Femur (tissue), 1 donor: Measurements from ENCODE around the gene C12orf56.
"Not testable (repeated sequence)": the region's sequence is repeated elsewhere in the genome, so short reads cannot be mapped to it uniquely, and the experiment has no call there.

ENCODE experiments used
- DNase-seq: peaks from one replicate; pipeline ENCODE4 v3.0.0-alpha.2; 2017

C12orf56 gene

GRCh38 chr12:64385019-64385418 is 5.5 kb downstream of the C12orf56 start:
- DNase-seq = no peak

GRCh38 chr12:64383675-64384074 is 6.9 kb downstream of the C12orf56 start:
- DNase-seq = no peak

GRCh38 chr12:64362721-64363305 is 27.7 kb downstream of the C12orf56 start:
- DNase-seq = no peak

- not testable (repeated sequence) for DNase-seq
Observed at GRCh38 chr12:64361173-64361572, 29.4 kb downstream of the C12orf56 start.

- DNase-seq = not testable (repeated sequence)
Observed at GRCh38 chr12:64356209-64356608, 34.3 kb downstream of the C12orf56 start.

GRCh38 chr12:64352181-64352580 is 38.4 kb downstream of the C12orf56 start:
- DNase-seq = no peak

- no peak for DNase-seq
Observed at GRCh38 chr12:64351265-64351664, 39.3 kb downstream of the C12orf56 start.

GRCh38 chr12:64347630-64348029 is 42.9 kb downstream of the C12orf56 start:
- DNase-seq = no peak

- DNase-seq = not testable (repeated sequence)
Observed at GRCh38 chr12:64344631-64345030, 45.9 kb downstream of the C12orf56 start.

- DNase-seq = not testable (repeated sequence)
Observed at GRCh38 chr12:64340546-64340945, 50.0 kb downstream of the C12orf56 start.

GRCh38 chr12:64335886-64336466 is 54.6 kb downstream of the C12orf56 start:
- DNase-seq = no peak

- DNase-seq = no peak
Observed at GRCh38 chr12:64332938-64333337, 57.6 kb downstream of the C12orf56 start.

- DNase-seq = no peak
Observed at GRCh38 chr12:64332296-64332695, 58.3 kb downstream of the C12orf56 start.

GRCh38 chr12:64329031-64329710 is 61.4 kb downstream of the C12orf56 start:
- not testable (repeated sequence) for DNase-seq

GRCh38 chr12:64325055-64325454 is 65.5 kb downstream of the C12orf56 start:
- DNase-seq = no peak

- DNase-seq = no peak
Observed at GRCh38 chr12:64323476-64324225, 66.9 kb downstream of the C12orf56 start.

GRCh38 chr12:64323006-64323405 is 67.6 kb downstream of the C12orf56 start:
- DNase-seq = no peak

- no peak for DNase-seq
Observed at GRCh38 chr12:64320611-64321010, 69.9 kb downstream of the C12orf56 start.

- not testable (repeated sequence) for DNase-seq
Observed at GRCh38 chr12:64319540-64320225, 70.9 kb downstream of the C12orf56 start.

- no peak for DNase-seq
Observed at GRCh38 chr12:64318605-64319004, 72.0 kb downstream of the C12orf56 start.

GRCh38 chr12:64311877-64312276 is 78.7 kb downstream of the C12orf56 start:
- DNase-seq = no peak

- DNase-seq = no peak
Observed at GRCh38 chr12:64304571-64304970, 86.0 kb downstream of the C12orf56 start.

GRCh38 chr12:64299628-64300027 is 90.9 kb downstream of the C12orf56 start:
- DNase-seq = no peak
